Measurements from ENCODE around the gene GANAB.
"Not testable (repeated sequence)": the region's sequence is repeated elsewhere in the genome, so short reads cannot be mapped to it uniquely, and the experiment has no call there.

GANAB gene

DNA sequence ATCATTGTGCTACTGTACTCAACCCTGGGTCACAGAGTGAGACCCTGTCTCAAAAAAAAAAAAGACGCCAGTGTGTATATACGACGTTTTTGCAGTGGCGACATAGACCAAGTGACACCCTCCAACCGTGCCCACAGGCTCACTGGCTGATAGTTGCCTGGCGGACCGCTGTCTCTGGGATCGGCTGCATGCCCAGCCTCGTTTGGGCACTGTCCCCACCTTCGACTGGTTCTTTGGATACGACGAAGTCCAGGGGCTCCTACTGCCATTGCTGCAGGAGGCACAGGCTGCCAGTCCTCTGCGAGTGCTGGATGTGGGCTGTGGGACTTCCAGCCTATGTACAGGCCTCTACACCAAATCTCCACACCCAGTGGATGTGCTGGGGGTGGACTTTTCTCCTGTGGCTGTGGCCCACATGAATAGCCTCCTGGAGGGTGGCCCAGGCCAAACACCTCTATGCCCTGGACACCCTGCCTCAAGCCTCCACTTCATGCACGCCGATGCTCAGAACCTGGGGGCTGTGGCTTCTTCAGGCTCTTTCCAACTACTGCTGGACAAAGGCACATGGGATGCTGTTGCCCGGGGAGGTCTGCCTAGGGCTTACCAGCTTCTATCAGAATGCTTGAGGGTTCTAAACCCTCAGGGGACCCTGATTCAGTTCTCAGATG lies 20.0 kb upstream of the GANAB start:
- DNase-seq (ENCODE audit: low read depth) = no peak

DNA sequence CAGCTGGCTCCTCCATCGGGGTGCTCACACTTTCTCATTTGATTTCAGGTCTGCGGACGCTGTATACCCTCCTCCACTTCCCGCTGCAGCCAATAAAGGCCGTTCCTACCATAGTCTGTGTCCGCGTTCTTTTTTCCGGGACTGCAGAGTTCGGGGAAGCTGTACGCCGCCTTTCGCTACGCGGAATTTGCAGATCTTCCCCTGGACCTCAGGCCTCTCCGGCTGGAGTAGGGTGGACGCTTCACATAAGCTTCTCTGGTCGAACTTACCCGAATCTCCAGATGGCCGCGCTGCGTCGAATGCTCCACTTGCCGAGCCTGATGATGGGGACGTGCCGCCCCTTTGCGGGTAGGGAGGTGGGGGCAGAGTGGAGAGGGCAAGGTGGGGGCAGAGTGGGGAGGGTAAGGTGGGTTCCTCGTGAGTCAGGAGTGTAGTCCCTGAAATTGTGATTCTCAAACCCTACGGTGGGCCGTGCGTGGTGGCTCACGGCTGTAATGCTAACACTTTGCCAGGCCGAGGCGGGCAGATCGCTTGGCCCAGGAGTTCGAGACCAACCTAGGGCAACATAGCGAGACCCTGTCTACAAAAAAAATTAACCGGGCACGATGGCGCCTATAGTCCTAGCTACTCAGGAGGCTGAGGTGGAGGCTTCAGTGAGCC lies 19.3 kb upstream of the GANAB start:
- DNase-seq (ENCODE audit: low read depth) = peak; percentile 69

DNA sequence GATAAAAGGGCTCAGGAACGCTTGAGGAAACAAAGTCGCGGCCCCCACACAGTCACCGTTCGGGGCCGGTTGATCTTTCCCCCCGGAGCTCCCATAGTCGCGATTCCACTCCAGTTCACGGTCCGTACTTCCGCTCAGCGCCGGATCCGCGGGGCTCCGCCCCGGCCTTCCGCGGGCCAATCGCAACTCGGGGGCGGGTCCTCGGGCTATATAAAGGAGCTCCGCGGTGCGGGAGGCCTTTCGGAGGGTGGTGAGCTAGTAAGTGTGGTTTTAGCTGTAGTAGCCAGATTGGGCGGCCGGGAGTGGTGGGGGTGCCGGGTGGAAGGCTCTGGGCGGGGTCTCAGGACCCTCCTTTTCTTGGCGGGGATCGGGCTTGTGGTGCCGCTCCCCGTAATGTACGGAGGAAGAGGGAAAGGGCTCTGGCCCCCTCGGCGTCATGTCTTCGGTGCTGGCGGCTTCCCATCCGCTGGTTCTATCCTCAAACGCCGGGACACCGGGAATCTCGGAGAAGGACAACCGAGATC lies 18.7 kb upstream of the GANAB start, which contains the start of the genes C11orf98 and CSKMT:
Gene C11orf98, minus strand, starts transcription at position 136 of the 524 bp plus-strand sequence. Its CDS starts 41 bp downstream, at position 95.
Gene CSKMT, plus strand, starts transcription at position 238 of the 524 bp plus-strand sequence. CDS start 568 bp downstream, outside the sequence.
- peak; percentile 93 for DNase-seq (ENCODE audit: low read depth)

DNA sequence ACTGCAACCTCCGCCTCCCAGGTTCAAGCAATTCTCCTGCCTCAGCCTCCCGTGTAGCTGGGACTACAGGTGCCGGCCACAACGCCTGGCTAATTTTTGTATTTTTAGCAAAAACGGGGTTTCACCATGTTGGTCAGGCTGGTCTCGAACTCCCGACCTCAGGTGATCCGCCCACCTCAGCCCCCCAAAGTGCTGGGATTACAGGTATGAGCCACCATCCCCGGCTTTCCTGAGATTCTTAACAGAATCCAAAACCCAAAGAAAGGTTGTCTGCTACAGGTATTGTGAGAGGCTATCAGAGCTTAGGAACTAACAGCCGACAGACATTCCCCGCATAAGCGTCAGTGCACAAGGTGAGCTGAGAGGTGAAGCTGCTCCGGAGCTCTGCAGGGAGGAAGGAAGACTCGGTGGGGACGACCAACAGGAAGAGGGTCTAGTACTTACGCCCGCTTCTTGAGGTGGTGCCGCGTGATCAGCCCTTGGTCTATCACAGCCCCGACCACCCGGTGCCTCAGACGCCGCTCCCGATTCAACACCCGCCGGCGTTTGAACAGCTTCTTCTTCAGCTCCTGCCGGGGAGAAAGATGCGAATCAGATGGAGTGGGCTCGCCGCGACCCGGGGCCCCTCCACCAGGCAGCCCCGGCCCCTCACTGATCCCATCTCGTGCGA lies 18.1 kb upstream of the GANAB start:
- DNase-seq (ENCODE audit: low read depth) = no peak

DNA sequence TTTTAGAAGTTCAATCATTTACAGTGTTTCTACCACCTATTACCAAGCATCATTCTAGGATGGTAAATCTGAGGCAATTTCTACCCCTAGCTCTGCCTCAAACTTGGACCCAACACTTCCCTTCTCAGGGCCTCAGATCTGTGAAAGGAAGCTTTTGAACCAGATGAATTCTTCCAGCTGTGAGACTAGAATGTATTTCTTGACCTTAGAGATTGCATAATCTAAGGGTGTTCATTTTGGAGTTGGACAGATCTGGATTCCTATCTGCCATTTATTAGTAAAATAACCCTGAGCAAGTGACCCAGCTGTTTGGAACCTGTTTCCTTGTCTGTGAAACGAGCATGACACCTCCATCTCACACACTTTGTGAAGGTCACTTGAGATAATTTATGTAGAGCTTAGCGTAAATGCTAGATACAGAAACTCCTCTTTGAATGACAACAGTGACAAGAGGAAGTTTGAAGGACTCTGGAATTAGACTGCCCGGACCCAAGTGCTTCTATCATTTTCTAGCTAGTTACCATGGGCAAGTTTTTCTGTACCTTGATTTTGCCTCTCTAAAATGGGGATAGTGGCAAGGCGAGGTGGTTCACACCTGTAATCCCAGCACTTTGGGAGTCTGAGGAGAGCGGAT lies 10.5 kb upstream of the GANAB start:
- DNase-seq (ENCODE audit: low read depth) = no peak

DNA sequence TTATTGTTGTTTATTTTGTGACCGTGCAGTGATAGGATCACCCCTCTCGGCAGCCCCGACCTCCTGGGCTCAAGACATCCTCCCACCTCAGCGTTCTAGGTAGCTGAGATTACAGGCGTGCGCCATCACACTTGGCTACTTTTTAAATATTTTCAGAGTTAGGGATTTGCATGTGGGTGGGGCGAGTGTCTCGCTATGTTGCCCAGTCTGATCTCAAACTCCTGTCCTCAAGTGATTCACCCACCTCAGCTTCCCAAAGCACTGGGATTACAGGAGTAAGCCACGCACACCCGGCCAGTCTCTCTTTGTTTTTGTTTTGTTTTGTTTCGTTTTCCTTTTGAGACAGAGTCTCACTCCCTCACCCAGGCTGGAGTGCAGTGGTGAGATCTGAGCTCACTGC lies 7.9 kb upstream of the GANAB start:
- no peak for DNase-seq (ENCODE audit: low read depth)

DNA sequence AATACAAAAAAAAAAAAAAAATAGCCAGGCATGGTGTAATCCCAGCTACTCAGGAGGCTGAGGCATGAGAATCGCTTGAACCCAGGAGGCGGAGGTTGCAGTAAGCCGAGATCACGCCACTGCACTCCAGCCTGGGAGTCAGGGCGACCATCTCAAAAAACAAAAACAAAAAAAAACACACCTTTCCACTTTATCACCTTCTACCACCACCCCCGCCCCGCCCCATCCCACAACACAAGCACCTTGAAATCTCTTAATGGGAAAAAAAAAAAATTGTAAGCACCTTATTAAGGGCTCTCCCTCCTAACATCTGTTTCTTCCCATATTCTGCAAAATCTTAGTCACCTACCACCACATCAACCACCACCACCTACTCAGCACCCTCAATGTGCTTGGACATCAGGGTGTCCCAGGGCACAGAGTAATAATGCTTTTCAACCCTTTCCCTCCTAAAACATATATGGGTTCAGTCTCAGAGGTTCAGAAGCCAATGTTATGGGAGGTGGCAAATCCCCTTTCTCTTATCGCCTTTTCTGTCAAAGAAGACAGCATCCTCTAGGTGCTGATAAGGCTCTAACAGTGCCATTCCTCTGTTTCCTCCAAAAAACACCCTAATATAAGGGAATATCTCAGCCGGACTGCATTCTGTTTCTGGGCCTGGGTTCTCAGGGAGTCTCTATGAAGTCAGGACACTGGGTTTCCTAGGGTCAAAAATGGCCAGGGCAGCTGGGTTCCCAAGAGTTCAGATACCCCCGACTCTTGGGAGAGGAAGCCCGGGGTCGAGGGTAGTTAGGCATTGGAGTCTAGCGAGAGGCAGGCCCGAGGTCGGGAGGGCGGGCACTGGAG lies 6.0 kb upstream of the GANAB start:
- DNase-seq (ENCODE audit: low read depth) = no peak

DNA sequence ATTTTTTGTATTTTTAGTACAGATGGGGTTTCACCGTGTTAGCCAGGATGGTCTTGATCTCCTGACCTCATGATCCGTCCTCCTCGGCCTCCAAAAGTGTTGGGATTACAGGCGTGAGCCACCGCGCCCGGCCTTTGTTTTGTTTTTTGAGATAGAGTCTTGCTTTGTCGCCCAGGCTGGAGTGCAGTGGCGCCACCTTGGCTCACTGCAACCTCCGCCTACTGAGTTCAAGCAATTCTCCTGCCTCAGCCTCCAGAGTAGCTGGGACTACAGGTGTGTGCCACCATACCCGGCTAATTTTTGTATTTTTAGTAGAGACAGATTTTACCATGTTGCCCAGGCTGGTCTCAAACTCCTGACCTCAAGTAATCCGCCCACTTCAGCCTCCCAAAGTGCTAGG lies 3.9 kb upstream of the GANAB start:
- not testable (repeated sequence) for DNase-seq (ENCODE audit: low read depth)

DNA sequence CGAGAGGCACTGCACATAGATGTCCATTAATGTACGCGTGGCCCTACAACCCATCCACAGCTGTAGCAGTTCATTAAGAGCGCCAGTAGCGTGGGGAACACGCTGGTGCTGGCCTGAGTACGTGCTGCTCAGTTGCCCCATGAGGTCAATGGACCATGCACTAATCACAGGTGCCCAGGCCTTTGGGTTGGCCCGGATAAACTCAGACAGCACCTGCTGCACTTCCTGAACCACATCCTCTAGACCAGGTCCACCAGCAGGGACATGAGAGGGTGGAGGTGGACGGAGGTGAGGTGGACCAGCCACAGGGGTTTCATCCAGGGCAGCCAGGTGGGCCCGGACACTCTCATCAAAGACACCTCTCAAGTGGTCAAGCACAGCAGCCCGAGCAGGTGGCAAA lies 3.1 kb upstream of the GANAB start:
- no peak for DNase-seq (ENCODE audit: low read depth)

DNA sequence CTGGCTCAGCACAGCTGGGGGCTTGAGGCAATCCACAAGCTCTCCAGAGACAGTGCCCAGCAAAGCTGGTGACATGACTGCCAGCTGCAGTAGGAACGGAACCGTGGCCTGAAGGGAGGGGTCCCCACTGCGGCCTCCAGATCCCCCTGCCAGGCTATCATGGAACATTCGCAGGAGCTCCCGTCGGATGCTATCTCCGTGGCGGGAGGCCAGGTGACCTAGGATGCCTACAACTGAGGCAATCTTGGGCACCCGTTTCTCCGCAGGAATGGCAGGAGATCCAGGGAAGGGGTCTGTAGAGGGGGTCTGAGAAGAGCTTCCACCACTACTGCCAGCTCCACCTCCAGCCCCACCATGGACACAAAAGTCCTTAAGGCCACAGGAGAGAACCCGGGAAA lies 2.6 kb upstream of the GANAB start:
- no peak for DNase-seq (ENCODE audit: low read depth)

DNA sequence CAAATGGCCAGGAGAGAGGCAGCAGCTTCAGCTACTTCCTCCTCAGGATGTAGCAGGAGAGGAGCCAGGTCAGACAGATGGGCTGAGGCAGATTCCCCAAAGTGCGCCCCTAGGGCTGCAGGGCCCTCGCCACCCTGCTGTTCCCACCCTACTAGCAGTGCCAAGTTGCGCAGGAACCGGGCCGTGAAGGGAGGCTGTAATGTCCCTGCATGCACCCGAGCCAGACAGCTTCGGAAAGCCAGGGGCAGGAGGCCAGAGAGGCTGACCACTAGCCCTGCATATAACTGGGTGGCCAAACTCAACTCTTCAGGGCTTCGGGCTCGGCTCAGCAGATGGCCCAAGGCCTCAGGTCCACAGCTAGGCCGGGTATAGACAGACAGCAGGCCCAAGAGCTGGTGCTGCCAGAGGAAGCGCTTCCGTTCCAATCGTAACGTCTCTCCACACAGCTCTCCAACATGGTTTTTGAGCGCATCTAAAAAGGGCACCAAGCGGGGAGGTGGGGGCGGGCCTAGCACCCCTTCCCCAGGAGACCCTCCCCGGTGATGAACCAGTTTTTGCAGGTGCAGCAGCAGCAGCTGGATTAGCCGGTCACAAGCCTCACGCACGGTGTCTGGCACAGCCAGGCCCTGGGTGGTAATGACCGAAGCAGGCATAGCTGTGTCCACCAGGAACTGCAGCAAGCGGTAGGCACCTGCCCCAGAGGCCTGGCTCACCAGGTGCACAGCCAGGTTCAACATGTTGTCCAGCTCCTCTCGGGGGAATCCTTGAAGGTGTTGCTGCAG lies 2.0 kb upstream of the GANAB start:
- DNase-seq (ENCODE audit: low read depth) = no peak

DNA sequence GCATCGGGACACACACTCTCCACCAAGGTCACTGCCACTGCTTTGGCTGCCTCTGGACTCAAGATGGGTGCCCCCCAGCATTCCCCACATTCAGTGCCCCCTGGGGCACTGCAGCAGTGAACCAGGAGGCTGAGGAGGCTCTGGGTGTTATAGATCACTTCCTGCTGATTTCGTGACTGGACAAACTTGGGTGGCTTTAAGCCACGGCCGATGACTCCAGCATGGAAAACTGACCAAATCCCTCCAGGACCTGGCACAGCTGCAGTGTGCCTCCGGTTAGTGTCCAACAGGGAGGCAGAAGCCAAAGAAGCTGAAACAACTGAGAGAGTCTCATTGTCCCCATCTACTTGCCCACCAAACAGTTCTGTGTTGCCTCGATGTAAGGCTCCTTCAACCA lies 1.2 kb upstream of the GANAB start:
- DNase-seq (ENCODE audit: low read depth) = no peak

DNA sequence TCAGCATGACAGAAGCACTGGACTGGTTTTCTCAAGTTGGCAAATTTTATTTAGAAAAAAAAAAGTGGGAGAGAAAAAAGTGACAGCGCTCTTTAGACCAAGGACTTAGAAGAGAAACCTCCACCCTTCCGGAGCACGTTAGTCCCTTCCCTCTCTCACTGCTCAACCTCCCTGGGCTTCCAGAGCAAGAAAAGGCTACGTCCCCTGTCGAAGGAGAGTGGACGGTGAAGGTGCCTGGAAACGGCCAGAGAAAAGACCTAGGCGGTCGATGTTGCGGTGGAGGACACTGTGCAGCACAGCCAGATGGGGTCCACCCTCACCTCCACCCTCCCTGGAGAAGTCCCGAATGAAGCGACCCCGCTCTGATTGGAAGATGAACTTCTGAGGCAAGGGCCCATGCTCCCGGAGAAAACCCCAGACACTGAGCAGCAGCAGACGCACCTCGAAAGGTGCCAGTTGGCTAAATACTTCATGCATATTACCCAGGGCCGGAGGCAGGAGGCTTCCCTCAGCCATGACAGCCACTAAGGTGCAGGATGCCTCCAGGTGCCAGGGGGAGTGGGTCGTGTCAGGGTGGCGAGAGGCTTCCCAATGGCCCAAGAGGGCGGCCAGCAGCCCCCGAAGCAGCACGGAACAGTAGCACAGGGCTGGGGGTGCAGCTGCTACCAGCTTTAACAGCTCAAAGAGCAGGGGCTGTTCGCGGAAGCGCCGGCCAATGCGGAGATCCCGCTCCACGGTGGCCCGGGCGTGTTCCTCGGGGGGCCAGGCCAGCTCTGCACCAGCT lies 604 bp upstream of the GANAB start:
- no peak for DNase-seq (ENCODE audit: low read depth)

DNA sequence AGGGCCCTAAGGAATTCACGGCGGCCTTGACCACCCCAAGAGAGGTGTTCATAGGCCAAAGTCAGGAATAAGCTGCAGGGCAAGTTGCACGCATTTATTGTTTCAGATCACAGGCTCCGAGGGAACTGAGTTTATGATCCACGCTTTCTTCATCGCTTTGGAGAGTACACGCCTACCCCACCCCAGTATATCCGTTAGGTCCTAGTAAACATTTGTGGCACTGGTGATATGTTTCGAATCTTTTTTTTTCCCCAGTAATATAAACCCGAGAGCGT lies 805 bp downstream of the GANAB start:
- DNase-seq (ENCODE audit: low read depth) = no peak

DNA sequence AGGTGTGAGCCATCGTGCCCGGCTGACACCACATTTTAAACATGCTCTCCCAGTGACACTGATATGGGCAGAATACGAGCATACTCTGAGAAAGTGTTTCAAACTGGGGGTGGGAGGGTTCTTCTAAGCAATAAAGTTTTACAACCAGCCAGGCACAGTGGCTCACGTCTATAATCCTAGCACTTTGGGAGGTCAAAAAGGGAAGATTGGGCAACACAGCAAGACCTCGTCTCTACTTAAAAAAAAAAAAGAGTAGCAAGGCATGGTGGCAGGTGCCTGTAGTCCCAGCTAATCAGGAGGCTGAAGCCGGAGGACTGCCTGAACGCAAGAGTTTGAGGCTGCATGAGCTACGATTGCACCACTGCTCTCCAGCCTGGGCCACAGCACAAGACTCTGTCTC lies 2.2 kb downstream of the GANAB start:
- DNase-seq (ENCODE audit: low read depth) = no peak

DNA sequence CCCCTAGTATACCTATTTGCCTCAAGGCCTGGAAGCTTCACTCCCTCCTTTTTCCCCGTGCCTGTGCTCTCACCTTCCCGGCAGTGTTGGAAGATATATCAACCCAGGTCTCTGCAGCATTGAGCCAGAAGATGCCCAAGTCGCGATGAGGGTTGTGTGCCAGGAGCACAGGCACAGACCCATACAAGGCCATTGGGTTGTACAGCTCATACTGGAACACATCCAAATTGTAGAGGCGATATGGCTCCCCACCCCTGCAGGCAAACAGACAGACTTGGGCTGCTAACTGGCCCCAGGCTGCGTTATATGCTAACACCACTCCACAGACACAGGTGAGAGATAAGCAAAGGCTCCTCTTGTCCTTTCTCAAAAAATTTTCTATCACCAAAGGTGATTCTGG lies 13.9 kb downstream of the GANAB start:
- no peak for DNase-seq (ENCODE audit: low read depth)

DNA sequence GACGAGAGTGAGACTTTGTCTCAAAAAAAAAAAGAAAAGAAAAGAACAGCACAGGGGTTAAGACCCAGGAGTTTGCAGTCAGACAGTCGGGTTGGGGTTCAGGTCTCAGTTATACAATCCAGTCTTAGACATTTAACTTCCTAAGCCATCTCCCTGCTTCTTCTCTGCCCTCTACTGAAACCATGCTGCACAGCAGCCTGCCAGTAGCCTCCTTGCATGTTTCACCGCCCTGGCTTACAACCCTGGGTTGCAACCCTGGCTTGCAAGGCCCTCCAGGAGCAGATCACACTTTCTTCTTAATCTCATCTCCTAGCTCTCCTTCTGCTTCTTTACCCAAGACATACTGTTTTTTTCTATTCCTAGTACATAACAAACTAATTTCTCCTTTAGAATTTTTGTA lies 18.7 kb downstream of the GANAB start:
- no peak for DNase-seq (ENCODE audit: low read depth)

DNA sequence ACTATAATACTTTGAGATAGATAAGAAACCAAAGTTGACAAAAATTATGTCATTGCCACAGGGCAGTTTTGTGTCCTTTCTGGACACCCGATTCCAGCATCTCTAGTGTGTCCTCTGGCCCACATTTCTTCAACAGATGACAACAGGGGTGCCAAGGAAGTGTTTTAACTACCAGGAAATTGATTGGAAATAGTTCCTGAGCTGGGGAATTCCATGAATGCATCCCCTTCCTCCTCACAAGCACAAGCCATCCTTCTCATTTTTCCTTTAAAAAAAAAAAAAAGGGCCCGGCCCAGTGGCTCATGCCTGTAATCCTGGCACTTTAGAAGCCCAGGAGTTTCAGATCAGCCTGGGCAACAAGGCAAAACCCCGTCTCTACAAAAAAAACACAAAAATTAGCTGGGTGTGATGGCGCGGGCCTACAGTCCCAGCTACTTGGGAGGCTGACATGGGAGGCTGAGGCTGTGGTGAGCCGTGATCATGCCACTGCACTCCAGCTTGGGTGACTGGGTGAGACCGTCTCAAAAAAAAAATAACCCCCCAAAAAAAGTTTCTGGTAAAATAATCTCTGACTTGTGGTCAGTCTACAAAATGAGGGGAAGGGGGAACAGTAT lies 23.8 kb downstream of the GANAB start:
- DNase-seq (ENCODE audit: low read depth) = no peak

DNA sequence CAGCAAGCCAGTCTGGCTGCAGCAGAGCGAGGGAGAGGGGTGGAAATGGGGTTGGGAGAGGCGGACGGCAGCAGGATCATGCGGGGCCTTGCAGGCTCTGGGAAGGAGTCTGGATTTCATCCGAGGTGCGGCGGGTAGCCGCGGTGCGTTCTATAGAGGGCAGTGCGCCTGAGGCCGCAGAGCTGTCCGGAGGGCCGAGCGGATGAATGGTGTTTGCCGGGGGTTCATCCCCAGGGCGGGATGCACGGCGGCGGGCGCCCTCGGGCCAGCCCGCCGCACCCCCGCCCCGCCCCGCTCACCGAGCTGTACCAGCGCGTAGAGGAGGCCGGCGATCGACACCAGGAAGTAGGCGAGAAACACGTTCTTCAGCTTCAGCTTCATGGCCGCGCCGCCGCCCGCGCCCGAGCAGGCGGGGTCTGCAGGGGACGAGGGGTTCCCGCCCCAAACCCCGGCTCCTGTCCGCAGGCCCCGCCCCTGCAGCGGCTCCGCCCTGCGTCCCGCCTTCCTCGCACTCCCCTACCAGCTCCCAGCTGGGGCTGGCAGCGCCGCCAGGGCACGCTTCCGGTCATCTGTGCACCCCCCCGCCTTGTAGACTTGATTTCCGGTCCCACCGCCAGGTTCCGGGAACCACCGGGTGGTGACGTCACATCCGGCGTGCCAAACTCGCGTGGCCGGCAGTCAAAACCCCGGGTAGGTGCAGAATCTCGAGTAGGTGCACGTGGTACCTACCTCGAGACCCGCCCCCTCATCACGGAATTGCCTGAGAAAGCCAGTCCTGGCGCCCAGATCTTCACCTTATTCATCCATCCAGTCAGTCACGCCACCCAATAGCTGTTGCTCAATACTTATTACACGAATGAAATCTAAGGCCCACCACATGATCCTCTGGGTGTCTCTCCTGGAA lies 24.6 kb downstream of the GANAB start, which contains the start of gene B3GAT3:
Gene B3GAT3, minus strand, starts transcription at position 420 of the 904 bp plus-strand sequence. Its CDS starts 39 bp downstream, at position 381.
- DNase-seq (ENCODE audit: low read depth) = peak; percentile 96

All from stimulated activated CD8-positive, alpha-beta memory T cell treated with anti-CD3 and anti-CD28 coated beads, Interleukin-12 subunit alpha, Interleukin-12 subunit beta, amount 100 ng/mL, for 4 hours (primary cell).